DLD1 (cell line): ENCODE measurements around the gene RBMS1.

Source experiments
- in situ Hi-C: cut with HindIII; loops from 2 replicates; pipeline ENCODE4 v1.10.0; 2017; ENCODE audit warnings: low sequenced_read_pairs

RBMS1 gene, protein sequence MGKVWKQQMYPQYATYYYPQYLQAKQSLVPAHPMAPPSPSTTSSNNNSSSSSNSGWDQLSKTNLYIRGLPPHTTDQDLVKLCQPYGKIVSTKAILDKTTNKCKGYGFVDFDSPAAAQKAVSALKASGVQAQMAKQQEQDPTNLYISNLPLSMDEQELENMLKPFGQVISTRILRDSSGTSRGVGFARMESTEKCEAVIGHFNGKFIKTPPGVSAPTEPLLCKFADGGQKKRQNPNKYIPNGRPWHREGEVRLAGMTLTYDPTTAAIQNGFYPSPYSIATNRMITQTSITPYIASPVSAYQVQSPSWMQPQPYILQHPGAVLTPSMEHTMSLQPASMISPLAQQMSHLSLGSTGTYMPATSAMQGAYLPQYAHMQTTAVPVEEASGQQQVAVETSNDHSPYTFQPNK

DNA sequence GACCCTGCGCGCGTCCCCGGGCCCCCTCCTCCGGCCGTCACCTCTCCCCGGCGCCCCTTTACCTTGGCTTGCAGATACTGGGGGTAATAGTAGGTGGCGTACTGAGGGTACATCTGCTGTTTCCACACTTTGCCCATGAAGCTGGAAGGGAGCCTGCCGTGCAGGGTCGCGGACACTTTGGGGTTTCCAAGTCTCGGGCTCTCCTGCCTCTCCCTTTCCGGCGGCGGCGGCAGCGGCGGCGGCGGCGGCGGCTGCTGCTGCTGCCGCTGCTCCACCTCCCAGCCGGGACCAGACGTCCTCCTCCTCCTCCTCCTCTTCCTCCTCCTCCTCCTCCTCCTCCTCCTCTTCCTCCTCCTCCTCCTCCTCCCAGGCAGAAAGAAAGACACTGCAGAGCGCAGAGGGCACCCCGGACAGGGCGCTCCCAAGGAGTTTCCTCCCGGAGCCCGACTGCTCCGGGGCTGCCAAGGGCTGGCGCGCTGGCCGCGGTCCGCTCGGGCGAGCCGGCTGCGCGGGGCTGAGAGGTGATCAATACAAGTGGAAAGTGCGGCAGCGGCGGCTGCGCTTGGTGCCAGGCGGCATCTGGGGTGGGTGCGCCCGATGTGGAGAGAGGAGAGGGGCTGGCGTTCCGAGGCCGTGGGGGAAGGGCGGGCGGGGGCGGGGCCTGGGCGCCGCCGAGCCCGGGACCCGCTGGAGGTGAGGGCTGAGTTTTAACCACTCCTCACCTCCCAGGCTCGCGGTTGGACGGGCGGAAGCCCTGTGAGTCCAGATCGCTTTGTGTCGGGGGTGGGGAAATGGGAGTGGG, at the start of gene RBMS1:
TSS of gene RBMS1 (minus strand) at position 581 of the 802 bp plus-strand sequence. CDS start at position 137, 444 bp downstream.
- in situ Hi-C loops: no loop called here

DNA sequence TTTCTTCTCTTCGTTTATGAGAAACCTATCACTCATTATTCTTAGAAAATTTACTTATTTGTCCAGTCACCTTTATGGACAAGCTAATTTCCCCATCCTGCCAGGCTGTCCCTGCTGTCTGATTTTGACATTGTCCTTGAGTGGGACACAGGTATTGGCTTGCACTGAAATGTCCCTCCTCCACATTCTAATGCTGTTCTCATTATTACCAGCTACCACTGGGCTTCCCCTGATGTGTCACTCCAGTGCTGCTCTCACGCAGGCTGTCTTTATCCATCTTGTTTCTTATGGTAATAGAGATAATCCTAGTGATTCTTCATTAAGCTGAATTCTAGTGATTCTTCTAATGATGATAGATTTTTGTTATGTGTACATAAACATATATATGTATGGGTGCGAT, 48.1 kb upstream of the RBMS1 start:
- in situ Hi-C loops: no loop called here

DNA sequence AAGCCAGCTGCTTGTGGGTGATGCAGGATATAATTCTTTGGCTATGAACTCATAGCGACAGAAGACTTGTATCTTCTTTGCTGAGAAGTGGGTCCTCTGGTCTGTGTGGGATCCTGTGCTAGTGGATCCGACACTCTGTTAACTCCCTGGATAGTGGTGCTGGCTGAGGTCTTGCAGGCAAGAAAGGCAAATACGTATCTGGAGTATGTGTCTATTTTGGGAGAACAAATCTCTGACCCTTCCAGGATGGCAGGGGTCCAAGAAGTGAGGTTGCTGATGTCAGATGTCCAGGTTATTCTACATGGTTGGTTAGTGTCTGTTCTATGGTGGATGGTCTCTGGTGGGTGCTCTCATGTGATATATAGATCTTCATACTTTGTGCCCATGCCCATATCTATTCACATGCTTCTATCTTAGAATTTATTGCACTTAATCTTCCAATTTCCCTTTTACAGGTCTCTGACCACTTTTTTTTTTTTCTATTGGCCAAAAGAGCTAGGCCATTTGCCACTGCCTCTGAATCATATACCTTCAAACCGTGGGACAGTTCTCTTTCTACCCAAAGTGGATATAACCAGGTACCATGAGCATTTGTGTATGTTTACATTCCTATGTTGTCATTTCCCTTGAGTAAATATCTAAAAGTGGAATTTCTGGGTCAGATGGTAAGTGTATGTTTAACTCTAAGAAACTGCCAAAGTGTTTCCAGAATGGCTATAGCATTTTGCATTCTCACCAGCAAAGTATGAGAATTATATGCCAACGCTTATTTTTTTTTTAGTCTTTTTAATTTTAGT, 45.1 kb upstream of the RBMS1 start:
- in situ Hi-C loops: no loop called here

DNA sequence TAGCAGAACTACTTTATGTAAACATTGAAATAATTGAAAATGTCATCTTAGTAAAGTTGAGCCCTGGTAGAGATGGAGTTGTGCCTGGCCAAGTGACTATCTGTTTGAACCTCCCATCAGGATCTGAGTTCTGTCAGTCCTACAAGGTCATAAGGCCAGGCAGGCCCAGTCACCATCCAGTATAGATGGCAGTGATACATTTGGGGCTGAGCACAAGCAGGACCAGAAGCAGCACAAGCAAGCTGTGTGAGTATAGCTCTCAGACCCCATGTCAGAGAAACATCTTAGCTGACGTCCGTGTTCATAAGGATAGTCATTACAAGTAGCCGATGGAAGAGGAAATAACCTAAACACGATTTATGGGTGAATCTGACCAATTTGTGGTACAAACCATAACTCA, 44.5 kb upstream of the RBMS1 start:
- in situ Hi-C loops: no loop called here

DNA sequence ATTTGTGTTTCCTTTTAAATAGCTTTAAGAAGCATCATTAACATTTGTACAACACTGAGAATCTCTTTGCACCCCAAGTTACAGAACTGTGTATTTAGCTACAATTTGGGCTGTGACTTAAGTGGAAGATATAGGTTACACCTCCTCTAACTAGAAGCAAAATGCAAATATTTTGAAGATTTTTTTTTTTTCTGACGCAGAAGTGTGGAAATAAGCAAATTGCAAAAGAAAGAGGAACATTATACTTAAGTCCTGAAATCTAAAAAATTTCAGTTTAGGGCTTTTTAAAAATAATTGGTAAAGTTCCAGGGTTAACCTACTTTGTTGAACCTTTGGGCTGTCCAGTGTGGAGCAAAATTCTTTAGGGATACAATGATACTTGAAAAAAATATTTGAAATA, 41.4 kb upstream of the RBMS1 start:
- in situ Hi-C loops: no loop called here

DNA sequence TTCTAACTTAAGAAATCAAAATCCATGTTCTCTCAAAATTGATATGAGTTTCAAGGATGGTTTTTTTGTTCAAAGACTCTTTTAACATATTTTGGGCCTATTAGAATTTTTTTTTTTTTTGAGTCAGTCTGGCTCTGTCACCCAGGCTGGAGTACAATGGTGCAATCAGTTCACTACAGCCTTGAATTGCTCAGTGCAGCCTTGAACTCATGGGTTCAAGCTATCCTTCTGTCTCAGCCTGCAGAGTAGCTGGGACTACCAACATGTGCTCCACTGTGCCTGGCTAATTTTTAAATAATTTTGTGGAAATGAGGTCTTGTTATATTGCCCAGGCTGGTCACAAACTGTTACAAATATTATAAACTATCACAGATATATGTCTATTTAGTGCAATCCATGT, 40.6 kb upstream of the RBMS1 start:
- in situ Hi-C loops: no loop called here

DNA sequence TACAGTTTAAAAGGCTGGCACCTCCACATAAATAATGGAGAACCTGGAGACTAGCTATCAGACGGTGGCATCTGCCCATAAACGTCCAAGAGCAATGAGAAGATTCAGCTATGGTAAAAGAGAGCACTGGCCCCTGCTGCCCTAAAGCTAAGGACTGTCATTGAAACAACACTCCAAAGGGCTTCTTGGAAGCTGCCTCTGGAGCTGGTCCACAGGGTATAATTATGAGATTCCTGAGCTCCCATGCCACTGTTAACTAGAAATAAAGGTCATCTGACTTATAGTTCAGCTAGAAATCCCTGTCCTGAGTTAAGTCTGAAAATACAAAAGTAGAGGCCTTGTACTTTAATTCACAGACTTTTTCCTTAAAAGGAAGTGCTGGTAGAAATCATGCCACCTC, 39.9 kb upstream of the RBMS1 start:
- in situ Hi-C loops: no loop called here

DNA sequence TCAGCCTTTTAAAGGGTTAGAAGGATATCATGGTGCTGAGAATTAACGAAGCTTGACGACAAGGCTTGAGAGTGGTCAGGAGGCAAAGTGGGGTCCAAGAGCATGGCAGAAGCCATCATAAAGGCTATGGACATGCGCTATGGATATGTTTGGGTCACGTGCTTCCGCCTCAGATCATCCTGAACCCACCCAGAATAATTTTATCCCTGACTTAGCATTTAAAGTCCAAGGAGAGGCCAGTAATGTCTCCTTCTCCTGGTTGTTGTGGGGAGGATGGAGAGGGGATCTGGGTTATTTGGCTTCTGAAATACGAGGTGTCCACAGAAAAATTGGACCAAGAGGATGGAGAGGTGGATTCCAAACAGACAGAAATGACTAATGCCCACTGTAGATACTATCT, 38.8 kb upstream of the RBMS1 start:
- in situ Hi-C loops: no loop called here

DNA sequence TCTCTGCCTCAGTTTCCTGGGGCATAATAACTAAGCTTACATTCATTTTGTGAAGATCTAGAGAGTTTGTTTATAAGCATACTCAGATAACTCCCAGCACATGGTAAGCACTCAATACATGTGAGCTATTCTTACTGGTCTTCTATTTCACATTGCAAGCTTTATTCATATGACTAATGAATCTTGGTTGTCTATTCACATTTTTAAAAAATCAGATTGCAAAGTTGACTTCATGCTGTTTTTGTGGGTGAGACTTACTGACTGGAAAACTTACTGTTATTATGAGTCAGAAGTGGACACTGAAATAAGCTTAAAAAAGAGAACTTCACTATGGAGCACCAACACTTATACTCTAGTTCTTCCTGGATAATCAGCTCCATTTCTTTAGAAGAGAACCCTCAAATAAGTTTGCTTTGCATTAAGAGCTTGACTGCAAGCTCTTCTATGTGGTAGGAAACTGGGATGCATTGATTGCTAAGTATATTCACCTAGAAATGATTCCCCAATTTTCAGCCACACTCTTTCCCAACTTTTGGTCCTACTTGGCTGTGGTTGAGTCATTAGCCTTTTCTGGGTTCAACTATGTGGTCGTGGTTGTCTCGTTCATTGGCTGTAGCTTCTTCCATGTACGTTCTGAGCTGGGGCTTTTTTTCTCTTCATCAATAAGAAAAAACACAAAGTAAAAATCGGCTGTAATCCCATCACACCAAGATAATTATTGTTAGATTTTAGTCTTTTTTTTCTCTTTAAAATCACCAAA, 29.5 kb upstream of the RBMS1 start:
- in situ Hi-C loops: no loop called here

DNA sequence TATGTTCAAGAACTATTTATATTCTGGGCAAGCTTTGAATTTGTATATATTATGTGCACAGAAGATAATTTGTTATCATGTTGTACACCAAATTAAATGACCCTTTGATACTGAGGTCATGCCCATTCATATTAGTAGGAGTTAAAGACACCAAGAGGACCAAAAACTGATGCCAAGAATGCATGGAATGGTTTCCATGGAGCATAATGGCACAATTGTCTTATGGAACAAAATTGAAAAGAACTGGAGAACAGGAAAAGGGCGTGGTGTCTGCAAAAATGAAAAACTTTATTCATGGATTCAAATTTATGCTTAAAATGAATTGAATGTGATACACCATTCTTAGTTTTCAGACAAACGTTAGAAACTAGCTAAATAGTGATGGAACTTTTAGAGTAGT, 24.1 kb upstream of the RBMS1 start:
- in situ Hi-C loops: loop anchor here (5.0 kb wide), 1 partner anchor 95 kb away; no protein-coding TSS in a partner anchor

DNA sequence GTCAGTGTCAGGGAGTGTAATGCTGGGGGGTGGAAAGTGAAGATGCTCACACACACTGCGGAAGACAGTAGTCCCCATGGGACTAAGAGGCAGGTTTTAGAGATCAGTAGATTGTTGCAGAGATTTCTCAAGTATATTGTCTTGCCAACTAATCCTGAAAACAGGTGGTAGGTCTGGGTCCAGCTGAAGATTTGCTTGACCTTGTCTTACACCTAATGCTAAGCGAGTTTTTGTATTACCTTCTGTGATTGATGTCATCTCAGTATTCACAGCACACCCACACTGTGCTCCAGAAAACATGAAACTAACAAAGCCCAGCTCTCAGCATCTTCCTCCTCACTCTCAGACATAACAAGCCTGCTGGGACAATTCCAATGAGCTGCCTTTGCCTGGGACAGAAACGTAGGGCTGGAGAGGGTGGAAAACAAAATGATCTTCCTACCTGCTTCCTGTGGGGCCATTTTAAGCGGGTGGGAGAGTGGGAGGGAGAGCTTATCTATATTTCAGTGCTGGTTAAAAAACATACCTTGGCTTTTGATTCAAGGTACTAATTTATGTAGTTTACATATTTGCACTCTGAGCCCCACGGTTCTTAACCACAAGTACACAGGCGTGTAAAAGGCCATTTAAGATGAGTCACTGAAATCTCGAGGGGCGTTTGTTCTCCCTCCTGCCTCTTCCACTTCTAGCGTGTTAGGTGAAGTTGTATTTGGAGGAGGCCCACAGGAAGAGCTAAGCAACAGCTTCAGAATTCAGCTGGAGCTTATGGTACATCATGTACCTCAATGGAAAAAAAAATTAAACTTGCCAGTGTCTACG, 23.1 kb upstream of the RBMS1 start:
- in situ Hi-C loops: loop anchor here (5.0 kb wide), 1 partner anchor 96 kb away; no protein-coding TSS in a partner anchor

DNA sequence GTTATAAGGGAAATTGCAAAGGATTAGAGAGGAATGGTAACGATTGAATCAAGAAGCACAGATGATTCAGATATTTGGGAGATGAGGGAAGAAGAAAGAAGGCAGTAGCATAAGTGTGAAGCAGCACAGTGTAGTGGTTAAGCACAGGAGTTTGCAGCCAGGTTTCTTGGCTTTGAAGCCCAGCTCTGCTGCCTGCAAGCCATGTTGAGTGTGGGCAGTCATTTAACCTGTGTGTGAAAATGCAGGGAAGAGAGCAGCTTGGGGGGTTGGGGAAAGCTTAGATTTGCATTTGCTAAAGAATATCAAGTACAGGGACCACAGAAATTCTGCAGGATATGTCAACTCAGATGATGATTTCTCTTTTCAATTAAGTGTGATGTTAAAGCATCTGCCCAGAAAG, 21.5 kb upstream of the RBMS1 start:
- in situ Hi-C loops: loop anchor here (5.0 kb wide), 1 partner anchor 97 kb away; no protein-coding TSS in a partner anchor

DNA sequence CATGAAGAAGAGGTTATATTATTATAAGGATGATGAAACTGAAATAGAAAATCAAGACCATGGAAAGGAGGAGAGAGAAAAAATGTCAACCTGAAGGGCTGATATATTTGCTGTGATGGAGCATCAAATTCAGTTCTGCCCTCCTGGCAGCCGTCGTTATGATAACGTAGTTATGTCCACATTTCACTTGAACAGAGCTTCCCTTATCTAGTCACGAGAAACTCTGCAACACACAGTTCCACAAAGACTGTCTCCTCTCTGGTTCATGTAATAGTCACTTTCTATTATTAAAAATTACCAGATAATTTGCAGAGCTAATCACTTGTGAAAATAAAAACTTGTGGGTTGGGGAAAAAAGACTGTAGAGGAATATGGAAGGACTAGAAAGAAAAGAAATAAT, 19.5 kb upstream of the RBMS1 start:
- in situ Hi-C loops: no loop called here

DNA sequence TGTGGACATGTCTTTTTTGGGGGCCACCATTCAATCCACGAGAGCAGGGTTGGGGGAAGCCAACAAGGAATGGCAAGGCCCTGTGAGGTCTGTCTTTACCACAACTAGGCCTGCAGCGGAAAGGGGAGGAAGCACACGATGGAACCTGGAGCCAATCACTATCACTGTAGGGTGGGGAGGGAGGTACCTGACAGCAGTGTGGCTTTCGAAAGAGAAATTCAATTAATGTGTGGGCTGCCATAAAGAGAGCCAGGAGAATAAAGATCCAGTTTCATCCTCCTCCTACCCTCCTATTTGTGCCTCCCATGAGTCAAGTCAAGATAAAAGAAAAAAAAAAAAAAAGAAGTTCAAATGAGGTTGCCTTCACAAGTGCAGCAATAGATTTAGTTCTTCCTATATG, 18.9 kb upstream of the RBMS1 start:
- in situ Hi-C loops: no loop called here

DNA sequence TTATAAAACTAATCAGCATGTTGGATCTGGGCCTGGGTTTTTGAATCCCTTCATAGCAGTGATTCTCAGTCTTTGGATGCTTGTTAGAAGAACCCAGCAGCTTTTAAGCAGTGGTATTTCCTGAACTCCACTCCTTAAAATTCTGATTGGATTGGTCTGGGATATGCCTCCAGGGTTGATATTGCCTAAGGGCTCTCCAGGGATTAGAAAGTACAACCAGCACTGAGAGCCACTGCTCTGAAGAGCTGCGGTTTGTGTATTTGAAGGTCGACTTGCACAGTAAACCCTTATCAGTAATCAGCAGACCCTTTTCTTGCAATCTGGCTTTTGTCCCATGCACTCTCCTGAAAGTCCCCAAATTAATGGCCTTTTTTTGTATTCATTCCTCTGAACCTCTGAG, 17.0 kb upstream of the RBMS1 start:
- in situ Hi-C loops: no loop called here

DNA sequence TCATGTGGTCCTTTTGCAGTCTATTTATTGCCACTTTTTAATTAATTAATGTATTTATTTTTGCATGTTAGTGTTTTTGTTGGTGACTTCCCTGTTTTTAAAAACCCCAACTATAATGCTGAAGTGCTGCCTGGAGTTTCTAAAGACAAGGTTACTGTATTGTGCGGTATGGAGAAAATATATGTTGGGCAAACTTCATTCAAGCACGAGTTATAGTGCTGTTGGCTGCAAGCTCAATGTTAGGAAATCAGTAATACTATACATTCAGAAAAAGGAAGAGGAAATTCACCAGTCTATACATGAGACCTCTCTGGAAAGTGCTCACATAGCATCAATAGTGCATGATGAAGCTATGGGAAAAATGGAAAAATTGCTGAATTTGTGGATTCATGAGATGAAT, 15.4 kb upstream of the RBMS1 start:
- in situ Hi-C loops: no loop called here

DNA sequence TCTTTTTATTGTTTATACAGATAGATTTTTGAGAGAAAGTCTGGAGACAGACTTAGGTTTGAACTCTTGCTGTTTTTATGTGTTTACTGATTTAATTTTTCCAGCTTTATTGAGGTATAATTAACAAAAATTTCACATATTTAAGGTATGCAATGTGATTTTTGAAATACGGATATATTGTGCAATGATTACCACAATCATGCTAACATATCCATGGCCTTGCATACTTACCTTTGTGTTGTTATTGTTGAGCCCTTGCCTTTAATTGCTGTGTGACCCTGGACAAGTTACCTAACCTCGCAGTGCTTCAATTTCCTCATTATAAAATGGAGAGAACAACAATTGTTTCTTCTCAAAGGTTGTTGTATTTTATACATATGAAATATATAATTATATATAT, 13.9 kb upstream of the RBMS1 start:
- in situ Hi-C loops: no loop called here

DNA sequence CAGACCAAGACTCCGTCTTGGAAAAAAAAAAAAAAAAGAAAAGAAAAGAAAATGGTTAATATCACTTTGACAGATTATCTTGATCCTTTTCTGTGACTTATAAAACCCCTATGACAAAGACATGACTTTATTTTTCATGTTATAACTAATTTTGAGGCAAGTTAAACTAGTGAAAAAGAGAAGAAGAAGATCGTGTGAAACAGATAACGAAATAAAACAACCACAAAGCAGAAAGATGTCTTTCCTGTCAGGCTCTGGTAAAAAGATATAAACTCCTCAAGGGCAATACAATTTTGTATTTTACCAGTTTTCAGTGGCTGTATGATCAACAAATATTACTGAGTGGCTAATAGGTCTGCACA, 13.4 kb upstream of the RBMS1 start:
- in situ Hi-C loops: no loop called here

DNA sequence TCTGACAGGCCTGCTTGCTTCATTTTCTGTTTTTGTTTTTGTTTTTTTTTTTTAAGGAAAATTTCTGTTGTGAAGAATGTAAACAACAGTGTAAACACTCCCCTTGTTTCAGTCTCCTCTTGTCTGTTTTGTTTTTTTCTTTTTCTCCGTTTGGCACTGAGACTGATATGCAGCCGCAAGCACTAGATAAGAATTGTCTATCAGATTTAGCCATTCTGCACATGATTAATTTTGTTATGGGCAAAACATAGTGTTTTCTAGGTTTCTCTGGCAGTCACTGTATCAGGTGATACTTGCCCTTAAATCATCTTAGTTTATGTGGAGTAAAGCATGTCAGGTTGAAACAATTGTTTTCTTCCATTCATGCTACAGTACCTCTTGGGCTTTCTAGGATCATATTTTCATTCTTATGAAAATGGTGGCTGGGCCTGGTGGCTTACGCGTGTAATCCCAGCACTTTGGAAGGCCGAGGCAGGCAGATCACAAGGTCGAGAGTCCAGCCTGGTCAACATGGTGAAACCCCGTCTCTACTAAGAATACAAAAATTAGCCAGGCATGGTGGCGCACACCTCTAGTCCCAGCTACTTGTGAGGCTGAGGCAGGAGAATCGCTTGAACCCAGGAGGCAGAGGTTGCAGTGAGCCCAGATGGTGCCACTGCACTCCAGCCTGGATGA, 12.9 kb upstream of the RBMS1 start:
- in situ Hi-C loops: no loop called here
